ENCODE measurements around the gene DIRAS1.

DNA sequence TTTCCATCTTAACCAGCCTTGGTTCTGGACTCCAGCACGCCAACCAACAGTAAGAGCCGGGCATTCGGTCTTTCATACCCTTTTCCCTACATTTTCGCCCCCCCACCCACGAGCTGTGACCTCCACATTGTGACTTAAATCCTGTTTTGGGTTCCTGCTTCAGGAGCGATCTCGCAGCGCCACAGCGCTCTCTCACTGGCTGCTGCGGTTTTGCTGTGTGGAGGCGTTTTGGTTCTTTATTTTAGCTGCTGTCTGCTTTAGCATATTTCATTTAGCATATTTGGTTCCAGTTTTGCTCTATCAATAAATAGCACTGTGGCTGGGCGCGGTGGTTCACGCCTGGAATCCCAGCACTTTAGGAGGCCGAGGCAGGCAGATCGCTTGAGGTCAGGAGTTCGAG, 38.2 kb upstream of the DIRAS1 start:
- TF ChIP-seq CTCF (IDR thresholded peaks at IDR 0.05) (no peak), USF2 (CRISPR knock-in tag; IDR thresholded peaks at IDR 0.05) (no peak), ZNF263 (CRISPR knock-in tag; IDR thresholded peaks at IDR 0.05; ENCODE audit: low read depth) (no peak), USF1 (CRISPR knock-in tag; IDR thresholded peaks at IDR 0.05) (no peak), FOXP4 (CRISPR knock-in tag; IDR thresholded peaks at IDR 0.05) (no peak), CREM (CRISPR knock-in tag; IDR thresholded peaks at IDR 0.05) (no peak), JUN (CRISPR knock-in tag; IDR thresholded peaks at IDR 0.05) (no peak), TEAD1 (CRISPR knock-in tag; IDR thresholded peaks at IDR 0.05) (no peak)
- TF ChIP-seq, protein P1, sequence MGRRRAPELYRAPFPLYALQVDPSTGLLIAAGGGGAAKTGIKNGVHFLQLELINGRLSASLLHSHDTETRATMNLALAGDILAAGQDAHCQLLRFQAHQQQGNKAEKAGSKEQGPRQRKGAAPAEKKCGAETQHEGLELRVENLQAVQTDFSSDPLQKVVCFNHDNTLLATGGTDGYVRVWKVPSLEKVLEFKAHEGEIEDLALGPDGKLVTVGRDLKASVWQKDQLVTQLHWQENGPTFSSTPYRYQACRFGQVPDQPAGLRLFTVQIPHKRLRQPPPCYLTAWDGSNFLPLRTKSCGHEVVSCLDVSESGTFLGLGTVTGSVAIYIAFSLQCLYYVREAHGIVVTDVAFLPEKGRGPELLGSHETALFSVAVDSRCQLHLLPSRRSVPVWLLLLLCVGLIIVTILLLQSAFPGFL (CRISPR knock-in tag; IDR thresholded peaks at IDR 0.05; ENCODE audit: borderline replicate concordance) = no peak
- TF ChIP-seq, protein P2, sequence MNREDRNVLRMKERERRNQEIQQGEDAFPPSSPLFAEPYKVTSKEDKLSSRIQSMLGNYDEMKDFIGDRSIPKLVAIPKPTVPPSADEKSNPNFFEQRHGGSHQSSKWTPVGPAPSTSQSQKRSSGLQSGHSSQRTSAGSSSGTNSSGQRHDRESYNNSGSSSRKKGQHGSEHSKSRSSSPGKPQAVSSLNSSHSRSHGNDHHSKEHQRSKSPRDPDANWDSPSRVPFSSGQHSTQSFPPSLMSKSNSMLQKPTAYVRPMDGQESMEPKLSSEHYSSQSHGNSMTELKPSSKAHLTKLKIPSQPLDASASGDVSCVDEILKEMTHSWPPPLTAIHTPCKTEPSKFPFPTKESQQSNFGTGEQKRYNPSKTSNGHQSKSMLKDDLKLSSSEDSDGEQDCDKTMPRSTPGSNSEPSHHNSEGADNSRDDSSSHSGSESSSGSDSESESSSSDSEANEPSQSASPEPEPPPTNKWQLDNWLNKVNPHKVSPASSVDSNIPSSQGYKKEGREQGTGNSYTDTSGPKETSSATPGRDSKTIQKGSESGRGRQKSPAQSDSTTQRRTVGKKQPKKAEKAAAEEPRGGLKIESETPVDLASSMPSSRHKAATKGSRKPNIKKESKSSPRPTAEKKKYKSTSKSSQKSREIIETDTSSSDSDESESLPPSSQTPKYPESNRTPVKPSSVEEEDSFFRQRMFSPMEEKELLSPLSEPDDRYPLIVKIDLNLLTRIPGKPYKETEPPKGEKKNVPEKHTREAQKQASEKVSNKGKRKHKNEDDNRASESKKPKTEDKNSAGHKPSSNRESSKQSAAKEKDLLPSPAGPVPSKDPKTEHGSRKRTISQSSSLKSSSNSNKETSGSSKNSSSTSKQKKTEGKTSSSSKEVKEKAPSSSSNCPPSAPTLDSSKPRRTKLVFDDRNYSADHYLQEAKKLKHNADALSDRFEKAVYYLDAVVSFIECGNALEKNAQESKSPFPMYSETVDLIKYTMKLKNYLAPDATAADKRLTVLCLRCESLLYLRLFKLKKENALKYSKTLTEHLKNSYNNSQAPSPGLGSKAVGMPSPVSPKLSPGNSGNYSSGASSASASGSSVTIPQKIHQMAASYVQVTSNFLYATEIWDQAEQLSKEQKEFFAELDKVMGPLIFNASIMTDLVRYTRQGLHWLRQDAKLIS (CRISPR knock-in tag; IDR thresholded peaks at IDR 0.05; ENCODE audit: borderline replicate concordance) = no peak

All from WTC11 (cell line).